ENCODE measurements around the gene PGM1.

PGM1 gene

DNA sequence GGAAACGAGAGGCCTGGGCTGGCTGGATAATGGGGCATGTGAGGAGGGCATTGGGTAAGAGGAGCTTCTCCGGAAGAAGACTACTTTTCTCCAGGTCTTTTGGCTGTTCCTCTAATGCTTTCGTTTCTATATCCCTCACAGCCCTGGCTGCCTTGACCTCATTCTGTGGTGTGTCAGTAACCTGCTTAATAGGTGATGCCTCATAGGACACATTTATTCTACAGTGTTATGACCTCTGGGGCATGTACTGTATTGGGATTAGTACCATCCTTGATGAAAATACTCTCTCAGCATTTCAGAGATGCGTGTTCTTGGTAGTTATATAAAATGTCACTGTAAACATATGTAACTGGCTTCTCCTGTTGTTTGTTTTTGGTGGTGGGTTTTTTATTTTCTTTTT, 40.1 kb downstream of the PGM1 start:
- no peak for DNase-seq (ENCODE audit: low spot score)

DNA sequence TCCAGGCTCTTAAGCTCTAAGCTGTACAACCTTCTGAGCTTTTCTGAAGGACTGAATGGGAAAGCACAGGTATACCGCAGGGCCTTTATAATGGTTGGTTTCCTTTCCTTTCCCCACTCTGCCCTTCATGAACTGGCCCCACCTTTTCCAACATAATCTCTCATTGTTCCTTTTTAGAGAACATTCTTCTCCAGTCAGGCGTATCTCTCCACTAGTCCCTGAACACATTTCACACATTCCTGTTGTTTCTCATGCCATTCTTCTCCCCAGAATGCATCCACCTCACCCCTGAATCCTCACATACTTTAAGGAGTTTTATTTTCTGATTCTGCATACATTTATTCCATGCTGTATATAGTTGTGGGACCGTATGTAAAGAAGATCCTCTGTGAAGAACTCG, 41.3 kb downstream of the PGM1 start:
- no peak for DNase-seq (ENCODE audit: low spot score)

DNA sequence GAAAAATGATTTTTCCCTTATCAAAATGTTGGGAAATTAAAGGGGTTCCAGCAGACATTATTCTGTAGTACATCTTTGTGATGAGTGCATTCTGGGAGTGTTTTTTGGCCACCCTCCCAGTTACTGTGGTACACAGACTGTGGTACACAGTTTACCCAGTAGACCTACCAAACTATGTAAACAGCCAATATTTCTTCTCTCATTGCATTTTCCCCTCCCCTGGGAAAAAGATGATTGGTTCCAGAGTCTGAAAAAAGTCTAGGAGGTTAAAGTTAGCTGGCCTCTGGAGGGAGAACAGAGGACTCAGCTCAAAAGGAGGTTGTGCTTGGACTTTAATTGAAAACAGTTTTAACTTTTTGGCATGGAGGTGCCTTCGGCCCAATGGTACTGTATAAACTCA, 42.5 kb downstream of the PGM1 start:
- DNase-seq (ENCODE audit: low spot score) = peak; percentile 21

DNA sequence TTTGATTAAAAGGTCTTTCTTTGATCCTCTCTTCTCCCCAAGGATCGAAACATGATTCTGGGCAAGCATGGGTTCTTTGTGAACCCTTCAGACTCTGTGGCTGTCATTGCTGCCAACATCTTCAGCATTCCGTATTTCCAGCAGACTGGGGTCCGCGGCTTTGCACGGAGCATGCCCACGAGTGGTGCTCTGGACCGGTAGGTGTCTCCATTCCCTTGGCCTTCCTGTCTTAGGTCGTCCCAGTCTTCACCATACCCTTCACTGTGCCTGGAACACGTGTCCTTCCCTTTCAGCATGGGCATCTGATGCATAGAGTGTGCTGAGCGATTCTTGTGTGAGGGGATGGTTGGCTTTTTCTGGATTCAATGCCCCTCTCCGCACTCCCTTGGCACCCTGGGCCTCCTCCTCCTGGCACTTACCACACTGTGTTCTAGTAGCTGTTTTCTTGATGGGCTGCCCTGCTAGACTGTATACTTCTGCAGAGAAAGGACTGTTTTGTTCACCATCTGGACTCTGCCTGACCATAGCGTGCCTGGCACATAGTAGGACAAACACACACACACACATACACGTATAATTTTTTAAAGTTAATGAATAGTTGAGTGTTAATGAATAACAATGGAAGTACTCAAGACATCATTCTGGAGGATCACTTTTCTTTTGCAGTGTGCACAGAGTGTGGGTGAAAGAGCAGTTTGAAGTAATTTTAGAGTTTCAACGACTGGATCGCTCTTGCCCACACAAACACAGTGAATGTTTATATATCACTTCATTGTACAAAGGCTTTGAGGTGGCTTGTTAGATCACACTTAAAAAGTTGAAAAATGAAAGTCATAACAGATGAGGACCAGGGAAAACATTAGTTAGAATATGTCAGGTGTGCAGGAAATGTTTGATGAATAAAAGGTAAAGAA, 43.2 kb downstream of the PGM1 start:
- no peak for DNase-seq (ENCODE audit: low spot score)

DNA sequence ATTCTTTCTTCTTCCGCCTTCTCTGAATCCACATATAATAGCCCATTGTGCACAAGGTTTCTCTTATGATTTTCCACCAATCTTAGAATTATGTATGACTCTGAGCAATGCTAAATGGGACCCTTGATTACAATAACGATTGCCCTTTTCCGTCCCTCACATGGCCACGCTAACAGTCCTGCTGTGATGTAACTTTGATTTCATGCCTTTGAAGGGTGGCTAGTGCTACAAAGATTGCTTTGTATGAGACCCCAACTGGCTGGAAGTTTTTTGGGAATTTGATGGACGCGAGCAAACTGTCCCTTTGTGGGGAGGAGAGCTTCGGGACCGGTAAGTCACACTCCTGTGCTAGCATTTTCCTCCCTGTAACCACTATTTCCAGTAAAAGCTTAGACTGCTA, 45.3 kb downstream of the PGM1 start:
- no peak for DNase-seq (ENCODE audit: low spot score)

DNA sequence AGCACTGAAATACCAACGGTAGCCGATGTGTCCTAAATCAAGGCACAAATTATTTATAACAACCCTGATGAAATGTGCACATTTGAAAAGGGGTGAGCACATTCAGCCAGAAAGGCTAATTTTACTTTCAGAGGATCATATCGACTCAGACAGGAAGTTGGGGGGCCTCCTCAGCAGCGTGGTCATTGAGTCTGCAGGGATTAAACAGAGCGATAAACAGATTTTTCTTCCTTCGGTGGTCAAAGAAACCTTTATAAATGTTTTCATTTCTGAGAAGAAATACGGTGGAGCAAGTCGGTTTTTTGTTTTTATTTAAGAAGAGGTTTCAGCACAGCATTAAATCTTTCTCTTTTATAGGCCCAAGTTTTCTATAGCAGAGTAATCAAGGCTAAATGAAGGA, 45.7 kb downstream of the PGM1 start:
- no peak for DNase-seq (ENCODE audit: low spot score)

DNA sequence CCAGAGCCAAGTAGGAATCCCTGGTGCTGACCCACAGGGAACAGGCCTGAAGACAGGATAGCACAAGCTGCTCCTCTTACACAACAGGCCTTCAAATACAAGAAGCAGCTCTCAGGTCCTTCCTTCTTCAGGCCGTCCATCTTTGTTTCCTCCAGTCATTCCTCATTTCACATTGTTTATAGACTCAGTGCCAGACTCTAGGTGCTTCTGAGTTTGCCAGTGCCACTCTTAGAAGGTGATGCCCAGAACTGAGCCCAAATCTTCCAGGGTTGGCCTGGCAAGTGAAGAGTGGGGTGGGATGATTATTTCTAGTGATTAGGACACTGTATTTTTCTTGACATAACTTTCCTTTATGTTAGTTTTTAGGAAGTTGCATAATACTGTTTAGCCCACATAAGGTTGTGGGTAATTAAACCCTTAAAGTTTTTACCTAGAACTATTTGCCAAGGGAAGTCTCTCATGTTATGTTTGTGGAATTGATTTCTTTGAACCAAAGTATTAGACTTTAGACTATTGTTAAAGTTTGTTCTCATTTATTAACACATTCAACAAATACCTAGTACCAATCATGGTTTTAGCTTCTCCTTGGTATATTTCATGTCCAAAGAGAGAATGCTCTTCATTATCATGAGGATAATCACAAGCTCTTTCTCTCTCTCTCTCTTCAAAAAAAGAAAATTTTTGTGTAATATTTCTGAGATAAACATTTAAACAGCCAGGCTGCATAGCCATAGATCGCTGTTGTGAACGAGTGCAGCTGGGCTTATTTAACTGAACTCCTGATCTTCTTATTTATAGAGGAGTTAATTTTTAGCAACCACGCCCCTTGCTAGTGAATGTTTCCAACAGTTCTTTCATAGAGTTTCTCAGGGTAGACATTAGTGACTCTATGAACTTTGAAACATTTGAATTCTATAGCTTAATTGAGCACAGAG, 47.7 kb downstream of the PGM1 start:
- no peak for DNase-seq (ENCODE audit: low spot score)

DNA sequence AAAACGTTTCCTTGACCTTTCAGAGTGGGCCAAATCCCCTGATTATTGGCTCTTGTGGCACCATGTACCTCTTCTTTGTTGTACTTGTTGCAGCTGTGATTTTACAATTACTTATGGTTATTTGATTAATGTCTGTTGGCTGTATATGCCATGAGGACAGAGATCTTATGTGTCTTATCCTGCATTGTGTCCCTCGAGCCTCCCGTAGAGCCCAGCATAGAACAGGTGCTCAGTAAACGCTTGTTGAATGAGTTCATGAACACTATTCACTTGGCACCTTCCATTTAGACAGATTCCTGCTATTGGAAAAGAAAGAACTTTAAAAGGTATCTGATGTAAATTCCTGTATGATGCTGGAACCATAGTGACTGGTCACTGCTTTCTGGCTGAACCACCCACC, 48.4 kb downstream of the PGM1 start:
- no peak for DNase-seq (ENCODE audit: low spot score)

DNA sequence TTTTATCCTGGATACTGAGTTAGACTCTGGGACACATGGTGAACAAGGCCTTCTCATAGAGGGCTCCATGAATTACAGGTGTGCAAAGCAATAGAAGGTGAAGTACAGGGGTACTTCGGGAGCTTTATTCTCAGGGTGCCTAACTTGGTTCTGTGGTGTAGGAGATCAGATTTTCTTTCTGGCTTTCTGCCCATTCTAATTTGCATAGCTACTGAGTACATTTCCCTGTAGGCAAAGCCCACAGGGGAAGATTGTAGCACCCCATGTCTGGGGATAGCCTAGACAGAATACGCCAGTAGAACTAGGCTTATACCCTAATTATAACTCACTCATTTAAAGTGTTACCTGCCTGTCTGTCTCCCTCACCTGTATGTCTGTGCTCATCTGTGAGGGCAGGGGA, 49.7 kb downstream of the PGM1 start:
- DNase-seq (ENCODE audit: low spot score) = no peak

DNA sequence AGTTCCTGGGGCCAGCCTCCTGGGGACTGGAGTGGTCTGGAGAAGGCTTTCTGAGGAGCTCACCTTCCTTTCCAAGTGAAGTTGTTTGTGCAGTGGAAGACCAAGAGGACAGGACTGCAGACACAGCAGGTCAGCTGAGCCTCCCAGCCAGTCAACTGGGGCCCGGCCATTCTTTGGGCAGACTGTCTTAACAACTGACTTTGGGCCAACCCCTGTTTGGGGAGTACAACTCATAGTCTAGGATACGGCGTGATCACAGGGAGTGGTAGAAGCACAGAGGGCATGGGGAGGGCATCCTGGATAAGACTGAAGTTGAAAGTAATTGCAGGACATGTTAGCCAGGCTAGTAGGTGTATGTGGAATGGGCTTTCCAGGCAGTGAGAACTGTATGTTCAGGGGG, 50.3 kb downstream of the PGM1 start:
- DNase-seq (ENCODE audit: low spot score) = no peak

DNA sequence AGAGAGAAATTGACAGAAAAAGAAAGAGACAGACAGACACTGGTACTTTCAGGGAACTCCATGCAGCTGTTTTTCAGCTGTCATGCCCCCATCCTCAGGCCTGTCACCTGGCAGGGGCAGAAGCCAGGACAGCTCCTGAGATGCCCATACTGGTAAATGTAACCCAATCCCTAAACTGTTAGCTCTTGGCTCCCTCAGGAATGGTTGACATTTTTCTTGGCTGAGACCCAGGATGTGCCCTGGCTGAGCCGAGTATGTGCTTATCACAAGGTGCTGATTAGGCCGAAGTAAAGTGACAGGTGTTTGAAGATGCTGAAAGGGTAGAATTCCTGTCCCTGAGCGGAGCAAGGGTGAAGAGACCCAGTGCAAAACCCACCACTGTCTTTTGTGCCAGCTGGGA, 50.7 kb downstream of the PGM1 start:
- DNase-seq (ENCODE audit: low spot score) = no peak

DNA sequence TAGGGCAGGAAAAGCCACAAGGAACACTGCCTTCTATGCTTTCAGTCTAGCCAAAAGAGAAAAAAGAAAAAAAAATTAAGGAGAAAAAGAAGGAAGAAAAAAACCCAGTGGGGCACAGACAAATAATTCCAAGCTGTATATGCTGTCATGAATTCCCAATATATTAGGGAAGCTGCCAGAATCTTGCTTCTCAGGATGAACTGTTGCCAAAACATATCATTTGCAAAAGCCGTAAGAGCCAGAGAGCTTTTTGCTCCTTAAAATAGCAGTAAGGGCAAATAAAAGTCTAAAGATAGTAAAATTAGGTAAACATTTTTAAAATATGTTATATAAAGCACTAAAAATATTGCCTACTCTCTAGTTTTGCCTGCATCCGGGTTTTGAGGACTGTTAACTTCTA, 52.1 kb downstream of the PGM1 start:
- DNase-seq (ENCODE audit: low spot score) = no peak

DNA sequence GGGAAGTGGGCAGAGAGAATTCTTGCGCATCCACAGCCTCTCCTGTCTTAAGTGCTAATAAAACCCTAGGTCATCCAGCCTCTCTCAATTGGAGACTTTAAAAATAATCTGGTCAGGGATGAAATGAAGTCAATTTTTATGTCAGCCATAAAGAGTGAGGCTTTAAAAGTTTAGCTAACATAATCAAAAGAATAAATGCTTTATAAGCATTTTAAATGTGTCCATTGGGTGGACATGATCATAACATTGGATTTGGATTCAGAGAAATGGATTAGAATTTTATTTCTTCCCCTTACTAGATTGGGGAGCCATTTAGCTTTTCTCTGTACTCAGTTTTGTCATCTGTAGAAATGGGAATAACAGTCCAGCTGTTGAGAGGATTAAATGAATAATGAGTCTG, 55.5 kb downstream of the PGM1 start:
- DNase-seq (ENCODE audit: low spot score) = no peak

DNA sequence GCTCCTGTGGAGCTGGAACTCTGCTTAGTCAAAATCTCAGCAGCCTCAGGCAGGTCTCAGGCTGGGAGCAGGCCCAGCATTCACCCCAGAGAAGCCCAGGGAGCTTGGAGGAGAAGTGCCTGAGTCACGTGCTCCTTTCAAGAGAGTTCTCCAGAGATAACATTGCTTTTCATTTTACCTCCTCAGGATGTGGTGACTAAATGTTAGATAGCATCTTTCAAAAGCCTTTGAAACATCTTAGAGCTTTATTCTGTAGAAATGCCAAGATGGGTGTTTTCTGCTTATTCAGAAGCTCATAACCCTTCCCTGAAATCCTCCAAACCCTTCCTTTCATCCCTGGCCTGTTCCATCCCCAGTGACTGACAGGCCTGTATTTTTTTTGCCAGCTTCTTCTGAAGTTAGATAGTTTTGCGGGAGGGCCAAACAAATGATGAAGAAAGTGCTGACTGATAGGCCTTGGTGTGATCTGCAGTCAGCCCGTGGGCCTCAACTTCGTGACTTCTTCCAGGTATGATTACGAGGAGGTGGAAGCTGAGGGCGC, 58.0 kb downstream of the PGM1 start:
- DNase-seq (ENCODE audit: low spot score) = no peak

DNA sequence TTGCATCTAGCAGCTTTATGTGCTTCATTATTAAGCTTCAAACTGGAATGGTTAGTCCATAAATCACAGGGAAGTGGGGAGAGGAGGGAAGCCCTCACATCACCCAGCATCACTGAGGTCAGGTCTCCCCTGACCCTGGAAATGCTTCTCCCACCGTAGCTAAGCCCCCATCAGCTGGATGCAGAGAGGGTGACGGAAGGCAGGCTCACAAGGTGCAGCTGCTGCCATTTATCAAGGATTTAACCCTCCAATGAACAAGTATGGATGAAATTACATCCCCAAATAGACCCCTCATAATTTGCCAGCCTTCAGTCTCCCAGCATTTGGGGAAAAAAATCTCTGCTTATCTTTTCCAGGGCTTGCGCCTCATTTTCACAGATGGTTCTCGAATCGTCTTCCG, 60.8 kb downstream of the PGM1 start:
- no peak for DNase-seq (ENCODE audit: low spot score)

DNA sequence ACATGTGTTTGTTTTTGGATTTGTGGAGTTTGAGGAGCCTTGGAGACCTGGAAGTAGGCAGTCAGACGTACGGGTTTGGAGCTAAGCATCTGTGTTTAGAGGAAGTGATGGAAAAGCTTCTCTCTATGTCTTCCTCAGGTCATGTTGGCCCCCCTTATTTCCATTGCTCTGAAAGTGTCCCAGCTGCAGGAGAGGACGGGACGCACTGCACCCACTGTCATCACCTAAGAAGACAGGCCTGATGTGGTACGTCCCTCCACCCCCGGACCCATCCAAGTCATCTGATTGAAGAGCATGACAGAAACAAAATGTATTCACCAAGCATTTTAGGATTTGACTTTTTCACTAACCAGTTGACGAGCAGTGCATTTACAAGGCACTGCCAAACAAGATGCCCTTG, 66.2 kb downstream of the PGM1 start:
- no peak for DNase-seq (ENCODE audit: low spot score)

DNA sequence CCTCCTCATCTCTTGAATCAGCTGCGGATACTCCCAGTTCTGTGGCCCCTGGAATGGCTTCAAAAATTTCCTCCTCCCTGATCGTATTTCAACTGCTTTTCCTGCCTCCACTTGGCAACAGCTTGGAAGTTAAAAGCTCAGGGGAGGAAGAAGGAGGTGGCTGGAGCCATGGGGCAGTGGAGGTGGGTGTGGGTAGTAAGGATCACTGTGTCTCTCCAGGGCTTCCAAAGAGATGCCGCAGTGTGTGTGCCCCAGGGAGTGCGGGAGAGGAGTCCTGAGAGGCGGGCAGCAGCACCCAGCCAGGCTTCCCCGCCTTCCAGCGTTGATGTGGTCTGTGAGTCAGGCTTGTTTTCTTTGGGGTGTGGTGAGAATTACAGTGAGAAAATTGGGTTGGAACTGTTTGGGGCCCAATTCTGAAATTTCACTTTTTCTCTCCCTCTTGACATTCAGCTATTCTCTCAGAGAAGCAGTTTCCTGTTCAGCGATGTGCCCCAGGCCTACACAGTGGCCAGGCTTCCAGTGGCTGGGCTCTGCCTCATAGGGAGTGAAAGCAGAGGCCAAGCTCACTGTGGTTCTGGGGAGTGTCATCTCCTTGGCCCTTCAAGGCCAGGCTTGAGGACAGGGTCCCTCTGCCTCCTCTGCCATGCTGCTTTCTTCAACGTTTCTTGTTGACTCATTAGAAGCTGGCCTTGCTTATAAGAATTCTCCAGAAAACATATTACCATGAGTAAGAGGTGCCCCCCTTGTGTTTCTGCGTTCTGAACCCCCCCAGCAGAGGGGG, 69.0 kb downstream of the PGM1 start:
- peak; percentile 22 for DNase-seq (ENCODE audit: low spot score)

DNA sequence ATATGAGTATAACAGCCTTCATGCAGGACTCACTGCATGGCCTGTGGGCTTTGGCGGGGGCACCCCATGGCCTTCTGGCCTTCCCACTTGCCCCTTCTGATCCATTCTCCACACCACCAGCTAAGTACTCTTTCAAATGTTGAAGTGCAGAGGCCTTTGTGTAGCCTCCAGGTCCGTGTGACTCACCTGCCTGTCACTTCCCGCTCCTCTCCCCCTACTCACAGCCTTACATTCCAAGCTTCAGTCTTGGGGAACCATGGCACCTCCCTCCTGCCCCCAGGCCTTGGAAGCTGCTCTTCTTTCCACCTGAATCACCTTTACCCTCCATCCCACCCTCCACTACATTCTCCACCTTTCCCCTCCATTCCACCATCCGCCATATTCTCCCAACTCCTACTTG, 69.6 kb downstream of the PGM1 start:
- no peak for DNase-seq (ENCODE audit: low spot score)

DNA sequence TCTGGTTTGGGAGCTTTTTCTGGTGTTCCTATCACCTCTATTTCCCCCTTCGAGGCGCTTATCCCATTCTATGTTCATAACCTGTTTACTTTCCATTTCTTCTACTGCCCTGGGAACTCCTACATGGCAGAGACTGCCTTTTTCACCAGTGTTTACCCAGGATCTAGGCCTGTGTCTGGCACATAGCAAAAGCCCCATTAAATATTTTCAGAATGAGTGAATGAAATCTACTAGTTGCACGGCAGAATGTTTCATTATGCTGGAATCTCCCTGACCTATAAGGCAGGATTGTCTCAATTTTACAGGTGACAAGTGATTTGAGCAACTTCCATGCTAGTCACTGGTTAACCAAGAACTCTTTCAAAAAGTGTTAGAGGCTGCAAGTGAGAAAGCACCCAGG, 70.1 kb downstream of the PGM1 start:
- DNase-seq (ENCODE audit: low spot score) = no peak

DNA sequence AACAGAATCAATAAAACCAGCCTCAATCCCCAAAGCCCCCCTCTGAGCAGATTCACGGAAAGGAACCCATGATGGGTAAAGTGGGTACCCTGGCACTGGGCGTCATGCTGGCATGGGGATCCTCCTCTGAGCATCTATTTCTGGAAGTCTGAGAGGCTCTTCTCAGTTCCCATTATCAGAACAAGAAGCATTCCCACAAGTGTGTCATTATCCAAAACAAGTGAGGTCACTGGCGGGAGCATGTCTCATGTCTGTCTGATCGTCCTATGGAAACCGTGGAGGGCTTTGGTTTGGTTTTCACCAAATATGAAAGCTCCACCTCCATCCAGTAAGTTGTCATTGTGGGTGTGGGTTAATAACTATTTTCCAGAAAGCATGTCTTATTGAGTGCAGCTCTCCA, 70.7 kb downstream of the PGM1 start:
- DNase-seq (ENCODE audit: low spot score) = no peak

DNA sequence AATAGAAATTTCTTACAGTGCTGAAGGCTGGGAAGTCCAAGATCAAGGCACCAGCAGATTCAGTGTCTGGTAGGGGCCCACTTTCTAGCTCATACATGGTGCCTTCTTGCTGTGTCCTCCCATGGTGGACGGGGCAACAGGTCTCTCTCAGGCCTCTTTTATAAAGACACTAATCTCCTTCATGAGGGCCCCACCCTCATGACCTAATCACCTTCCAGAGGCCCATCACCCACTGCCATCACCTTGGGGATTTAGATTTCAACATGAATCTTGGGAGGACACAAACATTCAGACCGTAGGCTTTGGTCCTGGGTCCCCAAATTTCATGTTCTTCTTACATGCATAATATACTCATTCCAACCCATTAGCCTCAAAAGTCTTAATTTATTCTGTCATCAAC, 71.5 kb downstream of the PGM1 start:
- DNase-seq (ENCODE audit: low spot score) = no peak

DNA sequence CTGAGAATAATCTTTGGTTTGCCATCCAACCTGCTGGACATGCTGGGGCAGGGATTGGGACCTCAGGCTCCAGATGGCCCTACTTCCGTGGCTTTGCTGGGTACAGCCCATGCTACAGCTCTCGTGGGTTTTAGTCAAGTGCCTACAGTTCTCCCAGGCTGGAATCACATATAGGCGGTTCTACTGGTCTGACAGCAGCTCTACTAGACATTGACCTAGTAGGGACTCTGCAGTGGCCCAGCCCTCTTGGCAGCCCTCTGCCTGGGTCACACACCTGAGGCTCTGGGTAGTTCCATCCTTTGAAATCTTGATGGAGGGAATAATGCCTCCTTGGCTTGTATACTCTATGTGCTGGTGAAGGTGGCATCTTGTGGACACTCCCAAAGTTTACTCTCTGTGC, 72.2 kb downstream of the PGM1 start:
- no peak for DNase-seq (ENCODE audit: low spot score)
